ENCODE measurements around the gene AQP2.

Gene AQP2

DNA sequence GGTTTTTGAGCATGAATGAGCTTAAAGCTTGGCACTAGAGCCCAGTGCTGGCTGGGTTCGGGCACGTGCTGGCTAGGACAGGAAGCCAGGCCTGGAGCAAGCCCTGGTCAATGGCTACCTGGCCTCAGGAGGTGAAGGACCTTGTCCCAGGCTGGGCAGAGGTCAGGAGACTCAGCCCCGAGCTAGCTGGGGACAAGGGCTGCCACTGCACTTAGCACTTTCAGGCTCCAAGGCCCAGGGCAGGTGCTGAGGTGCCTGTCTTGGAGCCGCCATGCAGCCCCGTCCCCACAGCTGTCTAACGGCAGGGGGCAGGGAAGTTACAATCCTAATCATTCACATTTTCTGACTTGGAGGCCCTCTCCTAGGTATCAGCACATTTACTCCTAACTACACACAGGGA is 17.9 kb downstream of the AQP2 start:
- no peak for DNase-seq (ENCODE audit: low read depth, low spot score)
- TF ChIP-seq, protein P1, sequence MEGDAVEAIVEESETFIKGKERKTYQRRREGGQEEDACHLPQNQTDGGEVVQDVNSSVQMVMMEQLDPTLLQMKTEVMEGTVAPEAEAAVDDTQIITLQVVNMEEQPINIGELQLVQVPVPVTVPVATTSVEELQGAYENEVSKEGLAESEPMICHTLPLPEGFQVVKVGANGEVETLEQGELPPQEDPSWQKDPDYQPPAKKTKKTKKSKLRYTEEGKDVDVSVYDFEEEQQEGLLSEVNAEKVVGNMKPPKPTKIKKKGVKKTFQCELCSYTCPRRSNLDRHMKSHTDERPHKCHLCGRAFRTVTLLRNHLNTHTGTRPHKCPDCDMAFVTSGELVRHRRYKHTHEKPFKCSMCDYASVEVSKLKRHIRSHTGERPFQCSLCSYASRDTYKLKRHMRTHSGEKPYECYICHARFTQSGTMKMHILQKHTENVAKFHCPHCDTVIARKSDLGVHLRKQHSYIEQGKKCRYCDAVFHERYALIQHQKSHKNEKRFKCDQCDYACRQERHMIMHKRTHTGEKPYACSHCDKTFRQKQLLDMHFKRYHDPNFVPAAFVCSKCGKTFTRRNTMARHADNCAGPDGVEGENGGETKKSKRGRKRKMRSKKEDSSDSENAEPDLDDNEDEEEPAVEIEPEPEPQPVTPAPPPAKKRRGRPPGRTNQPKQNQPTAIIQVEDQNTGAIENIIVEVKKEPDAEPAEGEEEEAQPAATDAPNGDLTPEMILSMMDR (IDR thresholded peaks at IDR 0.05; ENCODE audit: low read depth, low read length): no peak
- in situ Hi-C loops (cut with HindIII; ENCODE audit: low sequenced_read_pairs): no loop called here
- H3K4me3 ChIP-seq (ENCODE audit: low read depth, low read length): no peak overlapping the region

DNA sequence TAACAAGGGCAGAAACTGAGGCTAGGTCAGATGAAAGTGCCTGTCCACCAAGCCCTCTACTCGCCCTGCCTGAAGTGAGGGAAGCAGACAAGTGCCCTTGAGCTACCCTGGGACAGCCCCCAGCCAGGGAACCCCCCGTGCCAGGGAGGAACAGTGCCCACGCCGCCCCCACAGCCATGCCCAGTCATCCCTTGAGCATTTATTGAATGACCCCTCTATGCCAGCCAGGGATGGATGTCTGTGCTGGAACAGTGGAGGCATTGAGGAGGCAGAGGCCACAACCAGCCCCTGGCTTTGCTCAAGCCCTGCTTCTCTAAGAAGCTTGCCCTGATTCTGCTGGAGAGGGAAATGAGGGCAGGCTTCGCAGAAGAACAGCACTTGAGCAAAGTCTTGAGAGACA is 18.5 kb downstream of the AQP2 start:
- TF ChIP-seq, protein P1 (IDR thresholded peaks at IDR 0.05; ENCODE audit: low read depth, low read length): no peak
- in situ Hi-C loops (cut with HindIII; ENCODE audit: low sequenced_read_pairs): no loop called here
- H3K4me3 ChIP-seq (ENCODE audit: low read depth, low read length): no peak overlapping the region
- no peak for DNase-seq (ENCODE audit: low read depth, low spot score)

DNA sequence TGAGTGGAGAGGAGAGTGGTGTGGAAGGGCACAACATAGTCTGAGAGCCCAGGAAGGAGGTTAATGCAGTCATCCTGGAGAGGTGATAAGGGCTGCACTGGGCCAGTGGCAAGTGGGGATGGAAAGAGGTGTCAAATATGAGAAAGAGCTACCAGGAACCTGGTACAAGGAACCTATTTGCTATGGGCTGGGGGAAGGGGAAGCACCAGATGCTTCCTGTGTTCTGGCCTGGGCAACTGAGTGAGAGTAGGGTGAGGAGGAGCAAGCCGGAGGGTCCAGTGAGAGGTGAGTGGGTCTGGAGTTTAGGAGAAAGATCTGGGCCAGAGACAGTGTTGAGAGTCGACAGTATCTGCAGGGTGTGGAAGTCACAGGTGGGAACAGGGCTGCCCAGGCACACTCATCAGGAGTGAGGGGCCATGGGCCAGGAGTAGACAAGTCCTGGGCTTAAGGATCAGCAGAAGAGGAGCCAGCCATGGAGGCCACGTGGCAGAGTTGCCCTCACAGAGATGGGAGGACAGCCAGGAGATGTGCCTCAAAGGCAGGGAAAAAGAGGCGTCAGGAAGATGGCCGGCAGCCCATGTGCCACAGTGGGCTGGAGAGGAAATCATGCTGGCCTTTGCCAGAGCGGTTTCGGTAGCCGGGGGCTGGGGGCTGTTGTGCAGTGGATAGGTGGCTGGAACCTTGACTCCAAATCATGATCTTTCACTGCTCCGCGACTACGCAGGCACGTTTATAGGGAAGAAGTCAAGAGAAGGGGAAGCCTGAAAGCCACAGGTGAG is 19.3 kb downstream of the AQP2 start:
- in situ Hi-C loops (cut with HindIII; ENCODE audit: low sequenced_read_pairs): no loop called here
- TF ChIP-seq, protein P1 (IDR thresholded peaks at IDR 0.05; ENCODE audit: low read depth, low read length): no peak
- DNase-seq (ENCODE audit: low read depth, low spot score): no peak
- H3K4me3 ChIP-seq (ENCODE audit: low read depth, low read length): no peak overlapping the region

DNA sequence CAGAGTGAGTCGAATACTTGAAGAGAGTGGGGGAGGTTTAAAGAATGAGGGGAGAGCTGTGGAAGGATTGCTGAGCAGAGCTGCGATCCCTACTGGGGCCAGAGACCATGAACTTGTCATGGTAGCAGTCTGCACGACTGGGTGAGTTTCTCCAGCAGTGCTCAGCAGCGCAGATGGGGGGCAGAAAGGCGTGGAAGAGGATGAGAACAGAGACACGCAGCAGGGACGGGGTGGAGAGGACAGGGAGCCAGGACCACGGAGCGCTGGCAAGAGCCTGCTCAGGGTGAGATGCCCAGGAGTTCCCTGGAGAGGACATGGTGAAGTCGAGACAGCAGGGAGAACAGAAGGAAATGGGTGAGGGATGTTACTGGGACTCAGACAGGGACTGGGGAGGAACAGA is 20.1 kb downstream of the AQP2 start:
- no peak for DNase-seq (ENCODE audit: low read depth, low spot score)
- TF ChIP-seq, protein P1 (IDR thresholded peaks at IDR 0.05; ENCODE audit: low read depth, low read length): no peak
- H3K4me3 ChIP-seq (ENCODE audit: low read depth, low read length): no peak overlapping the region
- in situ Hi-C loops (cut with HindIII; ENCODE audit: low sequenced_read_pairs): no loop called here

DNA sequence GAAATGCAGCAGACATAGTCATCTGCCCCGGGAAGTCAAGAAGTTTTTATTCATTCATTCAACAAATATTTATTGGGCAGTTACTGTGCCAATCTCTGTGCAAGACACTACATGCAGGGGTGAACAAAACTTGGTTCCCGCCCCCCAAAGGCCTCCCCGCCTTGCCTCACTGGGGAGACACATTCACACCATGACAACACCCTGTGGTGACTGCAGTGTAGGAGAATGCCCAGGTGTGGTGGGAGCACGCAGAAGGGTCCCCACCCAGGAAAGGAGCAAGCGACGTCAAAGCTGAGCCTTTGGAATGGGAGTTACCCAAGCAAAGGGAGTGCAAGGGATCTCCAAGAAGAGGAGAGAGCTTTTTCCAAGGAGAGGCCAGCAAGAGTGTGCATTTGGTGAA is 20.6 kb downstream of the AQP2 start:
- in situ Hi-C loops (cut with HindIII; ENCODE audit: low sequenced_read_pairs): no loop called here
- H3K4me3 ChIP-seq (ENCODE audit: low read depth, low read length): no peak overlapping the region
- no peak for DNase-seq (ENCODE audit: low read depth, low spot score)
- TF ChIP-seq, protein P1 (IDR thresholded peaks at IDR 0.05; ENCODE audit: low read depth, low read length): no peak

DNA sequence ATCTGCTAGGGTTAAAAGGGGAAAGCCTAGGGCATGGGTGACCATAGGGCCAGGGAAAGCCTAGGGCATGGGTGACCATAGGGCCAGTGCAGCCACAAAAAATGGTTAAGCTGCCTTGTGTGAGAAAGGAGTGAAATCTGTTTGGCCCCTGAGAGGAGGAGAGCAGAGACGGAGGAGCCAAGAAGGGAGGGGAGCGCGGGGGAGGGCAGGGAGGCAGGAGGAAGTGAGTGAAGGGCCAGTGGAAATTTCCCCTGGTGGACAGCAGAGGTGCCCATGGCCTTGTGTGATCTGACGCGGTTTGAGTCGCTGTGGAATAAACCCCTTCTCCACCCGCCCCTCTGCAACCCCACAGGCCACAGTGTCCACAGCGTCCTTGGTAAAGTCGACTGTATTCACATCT is 21.6 kb downstream of the AQP2 start:
- no peak for DNase-seq (ENCODE audit: low read depth, low spot score)
- no peak overlapping the region for H3K4me3 ChIP-seq (ENCODE audit: low read depth, low read length)
- in situ Hi-C loops (cut with HindIII; ENCODE audit: low sequenced_read_pairs): no loop called here
- TF ChIP-seq, protein P1 (IDR thresholded peaks at IDR 0.05; ENCODE audit: low read depth, low read length): no peak

Measured in astrocyte of the spinal cord (primary cell).